Osteoblast (primary cell): Measurements from ENCODE around the gene UBE2C. TPM values are rescaled to one million over a fixed set of nuclear protein-coding genes. Genes with fewer than 3 reads are reported as not detected.

Source experiments
- DNase-seq: peaks from one replicate; pipeline ENCODE4 v3.0.0; 2011; ENCODE audit warnings: low spot score, mixed read lengths; ENCODE audit not compliant: insufficient read length; ENCODE audit errors: missing footprints
- H2AFZ ChIP-seq: 2 replicates; pipeline ENCODE4 v1.6.0; 2011; ENCODE audit warnings: mild to moderate bottlenecking, low read length
- H3K27ac ChIP-seq: 2 replicates; pipeline ENCODE4 v1.5.1; 2011; ENCODE audit warnings: mild to moderate bottlenecking, low read depth, low read length, moderate library complexity
- H3K27me3 ChIP-seq: 2 replicates; pipeline ENCODE4 v1.6.0; 2012; ENCODE audit warnings: mild to moderate bottlenecking, control low read depth, inconsistent platforms, low read length, moderate library complexity; ENCODE audit not compliant: insufficient read depth
- H3K36me3 ChIP-seq: 2 replicates; pipeline ENCODE4 v1.5.1; 2011; ENCODE audit warnings: mild to moderate bottlenecking, low read length, control low read depth, moderate library complexity; ENCODE audit not compliant: insufficient read depth
- H3K4me1 ChIP-seq: 2 replicates; pipeline ENCODE4 v1.5.1; 2011; ENCODE audit warnings: mild to moderate bottlenecking, low read length, control low read depth, moderate library complexity; ENCODE audit not compliant: insufficient read depth
- H3K4me2 ChIP-seq: 2 replicates; pipeline ENCODE4 v1.6.0; 2011; ENCODE audit warnings: mild to moderate bottlenecking, low read length; ENCODE audit not compliant: insufficient read depth
- H3K4me3 ChIP-seq: fragments of 200-600 bp; sonication (generic); 3 replicates; pipeline ENCODE4 v1.5.1; 2012; ENCODE audit warnings: mild to moderate bottlenecking, low read length, inconsistent platforms; ENCODE audit not compliant: insufficient read depth
- H3K79me2 ChIP-seq: 2 replicates; pipeline ENCODE4 v1.6.0; 2012; ENCODE audit warnings: mild to moderate bottlenecking, low read length, control low read depth, inconsistent platforms; ENCODE audit not compliant: insufficient read depth
- H3K9me3 ChIP-seq: 2 replicates; pipeline ENCODE4 v1.5.1; 2011; ENCODE audit warnings: low read depth, low read length, control low read depth
- H4K20me1 ChIP-seq: 2 replicates; pipeline ENCODE4 v1.6.0; 2012; ENCODE audit warnings: mild to moderate bottlenecking, low read length, control low read depth; ENCODE audit not compliant: insufficient read depth
- total RNA-seq: library from RNA; depleted of rRNA; stranded (reverse); fragments of >200 nt; gene quantifications from 2 replicates; pipeline ENCODE4 v1.2.3, GENCODE V29; 2012
- TF ChIP-seq, protein P1 (sequence below): IDR thresholded peaks from 2 replicates; pipeline ENCODE4 v1.5.1; 2011; ENCODE audit warnings: mild to moderate bottlenecking, low read depth, low read length, moderate library complexity; ENCODE audit errors: extremely low read depth

Gene UBE2C
- total RNA-seq, 1 donor: 2.5 TPM

DNA sequence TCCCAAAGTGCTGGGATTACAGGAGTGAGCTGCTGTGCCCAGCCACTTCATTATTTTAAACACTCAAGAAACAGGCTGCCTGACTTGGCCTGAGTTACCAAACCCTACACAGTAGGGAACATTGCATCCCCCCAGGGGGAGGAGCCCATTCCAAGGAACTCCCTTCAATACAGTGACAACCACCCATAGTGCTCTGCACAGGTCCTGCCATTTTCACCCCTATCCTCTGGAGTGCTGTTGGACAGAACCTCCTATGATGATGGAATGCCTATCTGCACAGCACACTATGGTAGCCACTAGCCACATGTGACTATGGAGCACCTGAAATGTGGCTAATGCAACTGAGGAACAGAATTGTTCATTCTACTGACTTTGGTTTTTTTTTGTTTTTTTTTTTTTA, 33.0 kb downstream of the UBE2C start:
- H3K4me3 ChIP-seq: no peak overlapping the region
- no peaks in the 10 kb centered on the region for H3K9me3 ChIP-seq
- H3K79me2 ChIP-seq: no peaks in the 10 kb centered on the region
- peaks cover 11% of the 10 kb centered on the region for H3K4me1 ChIP-seq
- peaks cover 54% of the 10 kb centered on the region for H3K36me3 ChIP-seq
- no peak for DNase-seq
- no peaks in the 10 kb centered on the region for H3K27me3 ChIP-seq
- TF ChIP-seq, protein P1, sequence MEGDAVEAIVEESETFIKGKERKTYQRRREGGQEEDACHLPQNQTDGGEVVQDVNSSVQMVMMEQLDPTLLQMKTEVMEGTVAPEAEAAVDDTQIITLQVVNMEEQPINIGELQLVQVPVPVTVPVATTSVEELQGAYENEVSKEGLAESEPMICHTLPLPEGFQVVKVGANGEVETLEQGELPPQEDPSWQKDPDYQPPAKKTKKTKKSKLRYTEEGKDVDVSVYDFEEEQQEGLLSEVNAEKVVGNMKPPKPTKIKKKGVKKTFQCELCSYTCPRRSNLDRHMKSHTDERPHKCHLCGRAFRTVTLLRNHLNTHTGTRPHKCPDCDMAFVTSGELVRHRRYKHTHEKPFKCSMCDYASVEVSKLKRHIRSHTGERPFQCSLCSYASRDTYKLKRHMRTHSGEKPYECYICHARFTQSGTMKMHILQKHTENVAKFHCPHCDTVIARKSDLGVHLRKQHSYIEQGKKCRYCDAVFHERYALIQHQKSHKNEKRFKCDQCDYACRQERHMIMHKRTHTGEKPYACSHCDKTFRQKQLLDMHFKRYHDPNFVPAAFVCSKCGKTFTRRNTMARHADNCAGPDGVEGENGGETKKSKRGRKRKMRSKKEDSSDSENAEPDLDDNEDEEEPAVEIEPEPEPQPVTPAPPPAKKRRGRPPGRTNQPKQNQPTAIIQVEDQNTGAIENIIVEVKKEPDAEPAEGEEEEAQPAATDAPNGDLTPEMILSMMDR: no peak
- peaks cover 2% of the 10 kb centered on the region for H4K20me1 ChIP-seq
- H3K4me2 ChIP-seq: no peak overlapping the region
- no peak overlapping the region for H2AFZ ChIP-seq
- no peak overlapping the region for H3K27ac ChIP-seq

DNA sequence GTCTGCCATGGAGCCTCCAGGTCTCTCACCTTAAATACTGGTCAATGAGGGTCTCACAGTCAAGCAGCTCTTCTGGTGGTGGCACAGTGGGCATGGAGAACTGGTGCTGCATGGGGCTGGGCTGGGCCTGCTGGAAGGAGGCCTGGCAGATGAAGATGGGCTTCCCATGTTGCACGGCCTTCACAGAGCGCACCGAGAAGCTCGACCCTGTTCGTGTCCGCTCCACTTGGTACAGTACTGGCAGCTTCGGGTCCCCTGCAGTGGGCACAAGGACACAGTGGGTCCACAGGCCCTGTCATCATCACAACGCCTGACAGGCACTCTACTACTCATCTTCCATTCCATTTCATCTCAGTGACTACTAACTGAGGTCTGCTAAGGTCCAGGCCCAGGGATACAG, 36.0 kb downstream of the UBE2C start:
- Histone ChIP-seq H3K79me2 (peaks cover 2% of the 10 kb centered on the region), H3K4me2 (no peak overlapping the region), H4K20me1 (peaks cover 4% of the 10 kb centered on the region), H3K9me3 (no peaks in the 10 kb centered on the region), H3K4me1 (no peaks in the 10 kb centered on the region), H2AFZ (no peak overlapping the region), H3K27me3 (no peaks in the 10 kb centered on the region), H3K4me3 (no peak overlapping the region), H3K27ac (no peak overlapping the region), H3K36me3 (peaks cover 37% of the 10 kb centered on the region)
- TF ChIP-seq, protein P1: no peak
- no peak for DNase-seq

DNA sequence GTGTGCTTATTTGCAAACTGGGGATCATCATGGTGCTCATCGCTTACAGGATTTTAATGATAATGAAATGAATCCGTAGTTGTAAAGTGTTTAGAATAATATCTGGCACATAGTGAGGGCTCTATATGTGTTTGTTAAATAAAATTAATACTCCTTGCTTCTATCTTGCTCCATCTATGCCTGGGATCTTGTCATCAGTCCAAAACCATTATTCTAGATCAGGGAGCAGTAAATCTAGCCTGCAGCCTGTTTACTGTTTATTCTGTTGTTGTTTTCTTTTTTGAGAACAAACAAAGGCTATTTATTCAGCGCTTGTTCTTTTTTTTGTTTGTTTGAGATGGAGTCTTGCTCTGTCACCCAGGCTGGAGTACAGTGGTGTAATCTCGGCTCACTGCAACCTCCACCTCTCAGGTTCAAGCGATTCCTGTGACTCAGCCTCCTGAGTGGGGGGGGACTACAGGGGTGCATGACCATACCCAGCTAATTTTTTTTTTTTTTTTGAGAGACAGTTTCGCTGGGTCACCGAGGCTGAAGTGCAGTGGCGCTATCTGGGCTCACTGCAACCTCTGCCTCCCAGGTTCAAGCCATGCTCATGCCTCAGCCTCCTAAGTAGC, 36.6 kb downstream of the UBE2C start:
- Histone ChIP-seq H3K36me3 (peaks cover 31% of the 10 kb centered on the region), H3K79me2 (peaks cover 6% of the 10 kb centered on the region), H2AFZ (no peak overlapping the region), H3K27ac (no peak overlapping the region), H3K4me3 (no peak overlapping the region), H3K4me2 (no peak overlapping the region), H3K9me3 (no peaks in the 10 kb centered on the region), H3K27me3 (no peaks in the 10 kb centered on the region), H3K4me1 (no peaks in the 10 kb centered on the region), H4K20me1 (peaks cover 4% of the 10 kb centered on the region)
- no peak for DNase-seq
- TF ChIP-seq, protein P1: no peak

DNA sequence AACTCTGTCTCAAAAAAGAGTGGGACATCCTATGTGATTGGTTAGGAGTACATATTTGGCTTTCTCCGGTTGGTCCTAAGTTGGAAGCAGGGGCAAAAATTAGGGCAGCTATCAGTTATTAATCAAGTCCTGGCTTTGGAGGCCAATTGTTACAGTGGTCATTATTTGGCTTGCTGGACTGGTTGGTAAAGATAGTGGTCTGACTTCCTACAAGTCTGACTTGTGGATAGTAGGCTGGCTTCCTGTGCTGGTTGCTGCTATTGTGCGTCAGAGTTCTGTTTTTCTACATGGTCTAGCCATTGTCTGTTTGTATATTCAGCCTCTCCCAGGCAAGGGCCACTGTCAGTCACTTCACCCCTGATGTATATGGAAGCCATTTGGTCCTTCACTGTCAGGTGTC, 37.8 kb downstream of the UBE2C start:
- no peak for DNase-seq
- Histone ChIP-seq H4K20me1 (peaks cover 8% of the 10 kb centered on the region), H3K4me1 (no peaks in the 10 kb centered on the region), H3K27ac (no peak overlapping the region), H2AFZ (no peak overlapping the region), H3K4me2 (no peak overlapping the region), H3K79me2 (peaks cover 15% of the 10 kb centered on the region), H3K9me3 (no peaks in the 10 kb centered on the region), H3K27me3 (no peaks in the 10 kb centered on the region), H3K4me3 (no peak overlapping the region), H3K36me3 (peaks cover 26% of the 10 kb centered on the region)
- TF ChIP-seq, protein P1: no peak
